Ramos (cell line): Measurements from ENCODE around the gene RNF225.
"Not testable (repeated sequence)": the region's sequence is repeated elsewhere in the genome, so short reads cannot be mapped to it uniquely, and the experiment has no call there.

Experiments used
- in situ Hi-C: fragments of 300-500 bp; cut with MboI; formaldehyde crosslinking; loops from one replicate; pipeline ENCODE4 v1.14.3; 2022; ENCODE audit warnings: low sequenced_read_pairs; ENCODE audit not compliant: unreplicated experiment

Gene RNF225

DNA sequence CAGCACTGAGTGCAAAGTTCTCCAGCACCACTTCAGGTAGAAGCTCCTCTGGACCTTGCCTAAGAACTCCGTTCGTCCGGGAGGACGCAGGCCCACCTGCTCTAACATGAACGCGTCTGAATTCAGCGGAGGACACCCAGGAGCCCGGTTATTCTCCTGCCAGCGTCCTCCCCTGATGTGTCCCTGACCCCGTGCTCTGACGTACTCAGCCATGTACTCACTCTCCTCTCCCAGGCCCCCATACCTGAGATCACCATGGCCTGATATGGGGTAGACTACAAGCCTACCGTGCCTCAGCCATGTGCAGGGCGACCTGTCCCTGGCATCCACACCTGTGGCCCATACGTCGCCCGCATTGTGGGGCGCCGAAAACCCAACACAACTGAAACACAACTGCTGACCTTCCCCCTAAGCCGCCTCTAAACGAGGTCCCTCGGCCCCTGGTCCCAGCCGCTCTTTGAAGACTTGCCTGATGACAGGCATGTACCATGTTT, 12.2 kb downstream of the RNF225 start:
- in situ Hi-C loops: no loop called here

DNA sequence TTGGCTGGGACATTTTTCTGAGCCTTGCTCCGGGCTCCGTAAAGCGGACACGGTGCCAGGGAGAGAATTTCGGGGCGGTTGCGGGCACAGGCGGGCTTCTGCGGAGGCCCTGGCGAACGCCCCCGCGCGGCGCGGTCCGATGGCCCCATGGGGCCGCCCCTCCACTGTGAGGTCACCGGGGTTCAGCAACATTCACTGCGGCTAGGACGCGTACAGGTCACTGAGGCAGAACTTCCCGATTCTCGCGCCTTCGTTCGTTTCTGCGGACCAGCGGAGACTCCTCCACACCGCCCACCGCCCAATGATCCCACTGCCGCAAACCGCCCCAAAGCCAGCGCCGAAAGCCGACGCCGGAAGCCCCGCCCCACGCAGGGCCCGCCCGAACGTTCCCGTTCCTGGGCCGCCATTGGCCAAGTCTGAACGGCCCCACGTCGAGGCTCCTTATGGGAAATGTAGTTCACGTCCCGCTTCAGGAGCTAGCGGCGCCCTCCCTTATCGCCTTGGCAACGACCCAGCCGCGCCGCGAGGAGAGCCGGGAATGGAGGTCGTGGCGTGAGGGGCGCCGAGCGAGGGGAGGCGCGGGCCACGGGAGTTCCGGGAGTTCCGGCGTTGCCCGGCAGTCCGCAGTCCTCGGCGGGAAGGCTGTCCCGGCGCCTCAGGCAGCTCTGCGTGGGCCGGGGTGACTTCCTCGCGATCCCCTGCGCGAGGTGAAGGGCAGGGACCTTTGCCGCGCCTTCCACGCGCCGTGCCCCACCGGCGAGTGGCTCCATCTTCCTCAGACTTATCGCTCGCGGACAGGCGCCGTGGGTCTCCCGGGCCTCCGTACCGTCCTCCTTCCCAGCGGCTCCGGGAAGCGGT, 12.9 kb downstream of the RNF225 start, which contains the start of gene ZNF584:
TSS of gene ZNF584 (plus strand) at position 498 of the 858 bp plus-strand sequence. CDS start 499 bp downstream, outside the sequence.
- in situ Hi-C loops: no loop called here

DNA sequence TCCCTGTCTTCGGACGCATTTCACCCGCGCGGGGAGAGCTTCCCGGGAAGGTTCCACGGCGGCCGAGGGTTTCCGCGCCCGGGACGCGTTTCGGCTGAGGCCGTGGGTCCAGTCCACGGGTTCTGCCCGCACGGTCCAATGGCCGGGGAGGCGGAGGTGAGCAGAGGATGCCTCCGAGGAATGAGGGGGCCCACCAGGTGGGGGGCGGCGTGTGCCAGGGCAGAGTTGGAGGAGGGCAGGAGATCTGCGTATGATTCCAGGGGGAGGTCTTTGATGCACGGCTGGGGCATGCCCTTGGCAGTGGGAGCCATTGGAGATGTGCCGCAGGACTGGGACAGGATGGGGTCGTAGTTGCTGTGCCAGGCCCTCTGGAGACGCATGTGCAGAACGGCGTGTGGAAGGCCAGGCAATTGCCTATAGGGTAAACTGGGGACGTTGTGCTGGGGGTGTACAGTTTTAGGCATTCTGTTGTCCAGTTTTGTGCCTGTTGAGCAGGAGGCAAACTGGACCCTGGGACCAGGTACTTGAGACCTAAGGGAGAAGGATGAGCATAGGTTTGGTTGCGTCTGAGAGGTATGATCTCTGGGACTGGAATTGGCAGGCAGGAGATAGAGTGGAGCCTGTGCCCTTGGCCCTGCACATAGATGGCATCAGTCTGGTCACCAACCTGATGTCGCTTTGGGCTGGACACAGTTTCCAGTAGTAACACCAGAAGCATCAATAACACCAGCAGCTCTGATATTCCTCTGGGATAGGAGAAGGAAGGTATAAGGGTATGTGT, 13.7 kb downstream of the RNF225 start:
- in situ Hi-C loops: no loop called here

DNA sequence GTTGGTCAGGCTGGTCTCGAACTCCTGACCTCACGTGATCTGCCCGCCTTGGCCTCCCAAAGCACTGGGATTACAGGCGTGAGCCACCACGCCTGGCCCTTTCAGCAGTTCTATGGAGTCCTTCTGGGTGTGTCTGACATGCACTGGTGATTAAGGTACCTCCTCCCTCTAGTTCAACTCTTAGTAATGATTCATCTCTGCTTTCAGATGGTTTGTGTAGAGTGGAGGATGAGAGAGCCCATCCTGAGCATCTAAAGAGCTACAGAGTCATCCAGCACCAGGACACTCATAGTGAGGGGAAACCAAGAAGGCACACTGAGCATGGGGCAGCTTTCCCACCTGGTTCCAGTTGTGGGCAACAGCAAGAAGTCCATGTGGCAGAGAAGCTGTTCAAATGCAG, 21.1 kb downstream of the RNF225 start:
- in situ Hi-C loops: no loop called here

GRCh38 chr19:58417071-58417470, 21.6 kb downstream of the RNF225 start:
- in situ Hi-C loops: no loop called here

DNA sequence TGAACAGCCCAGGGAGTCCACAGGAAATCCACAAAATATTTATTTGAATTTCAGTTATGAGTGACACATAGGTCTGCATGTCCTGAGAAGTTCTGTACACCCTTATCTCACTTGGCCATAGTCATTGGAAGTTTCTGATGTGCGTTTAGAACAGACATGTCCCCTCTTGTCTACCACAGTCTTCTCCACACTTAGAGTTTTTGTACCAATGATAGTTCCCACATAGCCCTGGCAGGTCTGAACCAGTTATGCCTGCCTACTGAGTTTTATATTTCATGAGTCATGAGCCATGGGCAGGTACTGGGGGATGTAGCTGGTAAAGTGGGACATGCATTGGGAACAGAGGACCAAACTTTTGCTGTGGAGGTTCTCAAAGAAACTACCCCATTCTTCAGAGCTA, 33.2 kb downstream of the RNF225 start:
- in situ Hi-C loops: no loop called here

DNA sequence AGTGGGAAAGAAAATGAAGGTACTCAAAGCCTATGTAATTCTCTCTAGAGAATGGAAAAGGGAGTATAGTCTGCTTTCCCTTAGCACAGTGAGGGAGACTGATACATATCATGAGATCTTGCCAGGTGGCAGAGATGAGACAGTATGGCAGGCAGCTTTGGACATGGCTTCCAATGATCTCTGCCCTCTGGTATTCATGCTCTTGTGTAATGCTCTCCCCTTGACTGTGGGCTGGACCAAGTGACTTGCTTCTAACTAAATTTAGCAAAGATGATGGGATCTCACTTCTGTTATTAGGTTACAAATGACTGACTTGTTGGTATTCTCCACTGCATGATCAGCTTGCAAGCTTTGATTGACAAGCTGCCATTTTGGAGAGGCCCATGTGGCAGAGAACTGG, 34.3 kb downstream of the RNF225 start:
- in situ Hi-C loops: no loop called here

- in situ Hi-C loops: no loop called here
These were observed 38.8 kb downstream of the RNF225 start for GRCh38 chr19:58434217-58434616.

DNA sequence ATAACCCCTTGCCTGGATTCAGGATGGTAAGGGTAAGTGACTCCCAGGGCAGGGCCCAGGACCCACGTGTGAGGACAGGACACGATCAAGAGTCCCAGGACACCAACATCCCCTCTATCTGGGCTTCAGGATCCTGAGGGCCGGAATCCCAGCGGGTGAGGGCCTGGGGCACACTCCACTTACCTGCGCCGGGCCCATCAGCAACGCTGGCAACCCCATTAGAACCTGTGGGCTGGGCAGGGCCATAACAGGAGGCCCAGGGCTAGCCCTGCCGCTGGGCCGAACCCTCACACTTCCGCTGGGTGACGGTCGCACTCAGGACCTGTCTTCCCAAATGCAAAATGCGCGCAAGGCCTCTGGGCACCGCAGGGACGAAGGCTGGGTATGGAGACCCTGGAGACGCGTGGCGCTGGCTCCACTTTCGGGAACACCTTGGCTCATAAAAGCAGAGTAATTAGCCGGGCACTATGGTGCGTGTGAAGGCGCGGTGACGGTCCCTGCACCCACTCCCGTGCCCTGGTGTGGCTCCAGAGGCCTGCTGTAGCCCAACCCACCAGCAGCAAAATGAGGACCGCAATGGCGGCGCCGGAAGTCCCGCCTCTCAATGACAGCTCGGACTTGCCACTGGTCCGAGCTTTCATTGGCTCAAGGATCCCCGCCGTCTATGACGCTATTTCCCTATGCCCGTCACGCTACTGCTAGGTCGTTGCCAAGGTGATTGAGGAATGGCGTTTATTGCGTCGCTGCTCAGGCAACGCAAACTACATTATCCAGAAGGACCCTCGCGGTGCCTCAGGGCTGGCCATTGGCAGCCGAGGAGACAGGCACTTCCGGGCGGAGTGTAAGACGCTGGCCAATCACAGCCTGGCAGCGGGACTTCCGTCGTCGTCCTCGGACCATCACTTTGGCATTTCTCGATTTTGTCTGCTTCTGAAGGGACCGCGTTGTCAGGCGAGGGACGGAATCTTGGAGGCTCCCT, 44.4 kb downstream of the RNF225 start, which contains the start of gene ZNF132:
TSS of gene ZNF132 (minus strand) at position 578 of the 979 bp plus-strand sequence. CDS start at position 246, 332 bp downstream.
- in situ Hi-C loops: no loop called here

DNA sequence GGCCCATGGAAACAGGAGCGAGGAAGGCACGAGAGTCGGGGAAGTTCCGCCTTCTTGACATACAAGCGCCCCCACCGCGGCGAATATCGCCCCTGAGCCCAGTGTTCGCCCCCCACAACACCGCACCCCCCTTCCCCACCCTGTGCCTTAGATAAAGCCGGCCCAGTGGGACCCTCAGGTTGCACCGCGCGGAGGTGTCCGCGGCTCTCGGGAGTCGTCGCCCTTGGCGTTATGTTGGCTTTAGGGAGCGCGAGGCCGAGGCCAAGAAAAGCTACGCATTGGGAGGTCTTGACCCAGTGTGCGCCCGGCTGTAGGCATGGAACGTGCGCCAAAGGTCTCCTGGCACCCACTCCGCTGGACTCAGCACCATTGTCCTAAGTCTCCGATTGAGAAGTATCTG, 45.1 kb downstream of the RNF225 start:
- in situ Hi-C loops: no loop called here

GRCh38 chr19:58442986-58443385, 47.5 kb downstream of the RNF225 start:
- in situ Hi-C loops: not testable (repeated sequence)
